NCI-H2107 treated with DMSO at 0.1 percent for 48 hours (cell line): Measurements from ENCODE around the gene FANCG.

Source experiments
- DNase-seq: peaks from one replicate; lab custom pipeline; 2025; ENCODE audit not compliant: unreplicated experiment; lab: John Stamatoyannopoulos, UW

The FANCG gene

DNA sequence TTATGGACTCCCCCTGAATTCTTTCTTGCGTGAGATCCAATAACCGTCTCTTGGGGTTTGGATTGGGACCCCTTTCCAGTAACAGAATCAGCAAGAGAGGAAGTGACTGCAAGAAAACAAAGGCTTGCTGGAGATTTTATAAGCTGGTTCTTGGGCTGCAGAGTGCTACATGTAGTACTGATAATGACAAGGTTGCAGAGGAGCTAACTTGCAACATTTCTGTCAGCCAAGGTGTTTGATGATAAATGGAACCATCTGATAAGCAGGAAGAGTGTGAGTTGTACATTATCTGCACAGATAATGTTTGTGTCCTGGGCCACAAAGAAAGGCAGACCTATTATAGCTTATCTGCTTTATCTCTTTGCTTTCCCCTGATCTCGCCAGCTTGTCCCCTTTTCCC lies 53.1 kb downstream of the FANCG start:
- DNase-seq, result no peak
